WERI-Rb-1 (cell line): ENCODE results near the gene CMTM7.

ENCODE experiments used
- DNase-seq: peaks from one replicate; pipeline ENCODE4 v3.0.0-alpha.2; 2020
- H3K27ac ChIP-seq: fragments of 250-450 bp; sonication (Bioruptor Pico); 2 replicates; pipeline ENCODE4 v1.5.1; 2020; ENCODE audit warnings: mild to moderate bottlenecking, moderate library complexity
- H3K27me3 ChIP-seq: fragments of 250-450 bp; sonication (Bioruptor Pico); 2 replicates; pipeline ENCODE4 v1.5.1; 2021; ENCODE audit warnings: mild to moderate bottlenecking, low read depth, moderate library complexity; ENCODE audit not compliant: insufficient read depth, severe bottlenecking
- H3K36me3 ChIP-seq: fragments of 250-450 bp; sonication (Bioruptor Pico); 2 replicates; pipeline ENCODE4 v1.5.1; 2020; ENCODE audit warnings: mild to moderate bottlenecking, moderate library complexity
- H3K4me3 ChIP-seq: 2 replicates; pipeline ENCODE4 v1.5.1; 2011; ENCODE audit warnings: low read depth, mild to moderate bottlenecking, control low read depth, low read length
- H3K9me3 ChIP-seq: fragments of 250-450 bp; sonication (Bioruptor Pico); 2 replicates; pipeline ENCODE4 v1.5.1; 2021; ENCODE audit warnings: mild to moderate bottlenecking, moderate library complexity; ENCODE audit not compliant: severe bottlenecking
- TF ChIP-seq, protein P1 (sequence below): IDR thresholded peaks from 2 replicates; pipeline ENCODE4 v1.5.1; 2011; ENCODE audit warnings: low read depth, mild to moderate bottlenecking, control low read depth, inconsistent platforms, low read length

CMTM7 gene

GRCh38 chr3:32447865-32448400, 56.3 kb downstream of the CMTM7 start:
- H3K27me3 ChIP-seq: no peaks in the 10 kb centered on the region
- no peak overlapping the region for H3K4me3 ChIP-seq
- H3K9me3 ChIP-seq: no peaks in the 10 kb centered on the region
- H3K27ac ChIP-seq: no peak overlapping the region
- no peak for DNase-seq
- H3K36me3 ChIP-seq: no peaks in the 10 kb centered on the region
- TF ChIP-seq, protein P1, sequence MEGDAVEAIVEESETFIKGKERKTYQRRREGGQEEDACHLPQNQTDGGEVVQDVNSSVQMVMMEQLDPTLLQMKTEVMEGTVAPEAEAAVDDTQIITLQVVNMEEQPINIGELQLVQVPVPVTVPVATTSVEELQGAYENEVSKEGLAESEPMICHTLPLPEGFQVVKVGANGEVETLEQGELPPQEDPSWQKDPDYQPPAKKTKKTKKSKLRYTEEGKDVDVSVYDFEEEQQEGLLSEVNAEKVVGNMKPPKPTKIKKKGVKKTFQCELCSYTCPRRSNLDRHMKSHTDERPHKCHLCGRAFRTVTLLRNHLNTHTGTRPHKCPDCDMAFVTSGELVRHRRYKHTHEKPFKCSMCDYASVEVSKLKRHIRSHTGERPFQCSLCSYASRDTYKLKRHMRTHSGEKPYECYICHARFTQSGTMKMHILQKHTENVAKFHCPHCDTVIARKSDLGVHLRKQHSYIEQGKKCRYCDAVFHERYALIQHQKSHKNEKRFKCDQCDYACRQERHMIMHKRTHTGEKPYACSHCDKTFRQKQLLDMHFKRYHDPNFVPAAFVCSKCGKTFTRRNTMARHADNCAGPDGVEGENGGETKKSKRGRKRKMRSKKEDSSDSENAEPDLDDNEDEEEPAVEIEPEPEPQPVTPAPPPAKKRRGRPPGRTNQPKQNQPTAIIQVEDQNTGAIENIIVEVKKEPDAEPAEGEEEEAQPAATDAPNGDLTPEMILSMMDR: no peak

DNA sequence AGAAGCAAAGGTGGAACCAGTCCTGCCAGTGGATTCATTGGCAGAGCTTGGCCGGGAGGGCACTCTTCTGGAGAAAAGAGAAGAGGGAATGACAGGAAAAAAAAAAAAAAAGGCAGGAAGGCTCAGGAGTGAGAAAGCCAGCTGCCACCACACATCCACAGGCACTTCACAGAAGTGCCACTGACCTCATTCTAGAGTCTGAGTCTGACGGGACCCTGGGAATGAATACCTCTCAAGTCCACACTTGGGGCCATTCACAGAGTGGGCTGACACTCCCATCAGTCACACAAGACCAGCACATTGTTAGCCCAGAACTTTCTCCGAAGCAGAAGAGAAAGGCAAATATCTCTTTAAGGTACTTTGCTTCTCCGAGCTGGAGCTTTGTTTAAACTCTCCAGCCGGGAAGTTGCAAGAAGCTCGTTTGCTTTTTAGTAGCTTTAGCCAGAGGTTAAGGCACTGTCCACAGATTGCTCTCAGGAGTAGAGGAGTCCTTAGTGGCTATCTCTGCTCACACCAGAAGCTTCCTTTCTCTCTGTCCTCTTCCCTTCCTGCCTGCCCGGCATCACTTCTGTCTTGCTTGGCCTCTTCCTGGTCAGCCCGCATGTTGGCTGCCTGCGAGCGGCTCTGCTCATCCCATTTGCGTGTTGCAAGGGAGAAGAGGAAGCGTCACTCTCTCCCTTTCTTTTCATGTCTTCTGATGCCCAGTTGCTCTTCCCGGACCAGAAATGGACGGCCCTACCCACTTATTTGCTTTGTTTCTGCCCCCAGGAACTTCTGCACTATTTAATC, 57.2 kb downstream of the CMTM7 start:
- no peak for DNase-seq

DNA sequence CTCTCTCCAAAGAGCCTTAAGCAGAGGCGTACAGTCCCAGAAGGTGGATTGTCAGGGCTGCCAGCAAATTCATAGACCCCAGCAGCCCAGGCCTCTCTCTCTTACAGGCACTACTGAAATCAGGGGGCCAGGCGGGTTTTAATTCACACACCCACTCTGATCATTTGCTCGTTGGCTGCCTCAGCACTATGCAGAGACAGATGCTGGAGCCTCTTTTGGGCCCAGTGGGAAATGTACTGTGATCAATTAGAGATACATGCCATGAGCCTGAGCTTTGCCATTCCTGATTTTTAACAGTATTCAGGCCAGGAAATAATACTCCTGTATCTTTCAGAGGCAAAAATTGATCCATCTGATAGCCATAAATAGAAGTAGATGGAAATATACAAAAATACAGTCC, 58.0 kb downstream of the CMTM7 start:
- TF ChIP-seq, protein P1: no peak
- Histone ChIP-seq H3K36me3 (no peaks in the 10 kb centered on the region), H3K4me3 (no peak overlapping the region)

More for the DNA sequence above, 57.2 kb downstream of the CMTM7 start:
- Histone ChIP-seq H3K36me3 (no peaks in the 10 kb centered on the region), H3K4me3 (no peak overlapping the region), H3K27ac (no peak overlapping the region), H3K27me3 (no peaks in the 10 kb centered on the region), H3K9me3 (no peaks in the 10 kb centered on the region)
- TF ChIP-seq, protein P1: no peak

DNA sequence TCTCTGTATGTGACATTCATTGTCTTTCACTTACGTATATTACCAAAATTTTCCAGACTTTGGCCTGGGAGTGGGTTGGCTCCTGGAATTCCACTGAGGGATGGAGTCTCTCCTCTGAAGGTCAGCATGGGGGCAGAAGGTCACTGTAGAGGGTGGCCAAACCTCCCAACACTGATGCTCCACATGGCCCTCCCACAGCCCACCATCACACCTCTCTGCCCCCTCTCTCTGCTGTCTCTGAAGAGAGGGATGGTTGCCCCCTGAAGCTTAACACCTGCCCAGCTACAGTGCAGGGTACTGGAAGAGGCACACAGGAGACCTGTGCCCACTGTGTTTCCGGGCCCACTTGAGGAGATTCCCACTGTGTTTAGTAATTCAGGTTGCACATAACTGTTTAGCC, 58.8 kb downstream of the CMTM7 start:
- Histone ChIP-seq H3K27me3 (no peaks in the 10 kb centered on the region), H3K27ac (no peak overlapping the region), H3K9me3 (no peaks in the 10 kb centered on the region), H3K4me3 (no peak overlapping the region), H3K36me3 (no peaks in the 10 kb centered on the region)
- DNase-seq: no peak
- TF ChIP-seq, protein P1: no peak

More for the DNA sequence above, 58.0 kb downstream of the CMTM7 start:
- H3K9me3 ChIP-seq: no peaks in the 10 kb centered on the region
- H3K27me3 ChIP-seq: no peaks in the 10 kb centered on the region
- no peak for DNase-seq
- no peak overlapping the region for H3K27ac ChIP-seq

DNA sequence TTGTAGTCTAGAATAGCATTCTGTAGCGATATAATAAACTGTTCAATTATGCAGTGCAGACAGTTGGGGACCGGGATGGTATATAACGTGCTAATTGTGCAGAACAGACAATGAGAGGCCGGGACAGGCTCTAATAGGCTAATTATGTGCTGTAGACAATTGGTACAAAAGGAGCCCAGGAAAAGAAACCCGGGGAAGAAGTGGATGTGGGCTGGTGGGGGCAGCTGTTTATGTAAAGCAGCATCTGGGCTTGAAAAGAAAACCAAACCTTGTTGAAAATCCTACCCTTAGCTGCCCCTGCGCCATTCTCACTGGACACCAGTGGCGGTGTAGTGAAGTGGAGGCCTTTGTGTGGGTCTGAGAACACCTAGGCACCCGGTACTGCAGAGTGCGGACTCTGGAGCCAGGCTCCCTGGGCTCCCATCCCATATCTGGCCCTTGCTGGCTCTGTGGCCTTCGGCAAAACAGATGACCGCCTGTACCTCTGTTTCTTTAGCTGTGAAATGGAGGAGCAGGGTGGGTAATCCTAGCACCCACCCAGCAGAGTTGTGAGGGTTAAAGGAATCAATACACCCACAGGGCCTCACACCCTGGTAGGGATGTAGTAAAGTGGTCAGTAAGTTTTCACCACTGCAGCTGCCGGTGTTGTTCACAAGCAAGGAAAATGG, 59.5 kb downstream of the CMTM7 start:
- TF ChIP-seq, protein P1: no peak
- H3K9me3 ChIP-seq: no peaks in the 10 kb centered on the region
- no peak overlapping the region for H3K27ac ChIP-seq
- H3K4me3 ChIP-seq: no peak overlapping the region
- no peaks in the 10 kb centered on the region for H3K27me3 ChIP-seq
- DNase-seq: no peak
- H3K36me3 ChIP-seq: no peaks in the 10 kb centered on the region
